Stomach (tissue), 9 donors: ENCODE results near the gene NEDD4L. TPM values are rescaled to one million over a fixed set of nuclear protein-coding genes. Genes with fewer than 3 reads are reported as not detected.

Experiments
- DNase-seq, 2 donors: peaks; one replicate each; pipeline versions ENCODE4 v3.0.0 to v3.0.0-alpha.2; 2013 to 2019
- H3K27ac ChIP-seq, 5 donors: fragments of 200-600 bp in 4 of 5; sonication (generic) in 4 of 5; one replicate each; pipeline ENCODE4 v1.5.1; 2013 to 2019; ENCODE audit warnings: mild to moderate bottlenecking in 1 of 5, moderate library complexity in 1 of 5
- H3K27me3 ChIP-seq, 3 donors: fragments of 200-600 bp; sonication (generic); one replicate each; pipeline ENCODE4 v1.5.1; 2017 to 2019; ENCODE audit warnings: mixed run types in 1 of 3
- H3K36me3 ChIP-seq, 4 donors: fragments of 200-600 bp; sonication (generic); 1 replicate in 3 of 4; 2 replicates in 1 of 4; pipeline ENCODE4 v1.5.1; 2016 to 2019
- H3K4me1 ChIP-seq, 4 donors: fragments of 200-600 bp; sonication (generic); one replicate each; pipeline ENCODE4 v1.5.1; 2016 to 2019
- H3K4me3 ChIP-seq, 4 donors: fragments of 200-600 bp; sonication (generic) in 3 of 4; one replicate each; pipeline ENCODE4 v1.5.1; 2016 to 2019; ENCODE audit warnings: mild to moderate bottlenecking in 1 of 4
- H3K9me3 ChIP-seq, 4 donors: fragments of 200-600 bp; sonication (generic); one replicate each; pipeline ENCODE4 v1.5.1; 2016 to 2019
- EP300 ChIP-seq: sonication (generic); formaldehyde crosslinking; IDR thresholded peaks from one replicate; pipeline ENCODE4 v1.6.1; 2017; ENCODE audit warnings: antibody characterized with exemption
- POLR2A ChIP-seq, 4 donors: fragments of 450-650 bp; IDR thresholded peaks; one replicate each; pipeline ENCODE4 v1.6.1; 2016; ENCODE audit warnings: antibody characterized with exemption in 4 of 4, control low read depth in 2 of 4, mild to moderate bottlenecking in 1 of 4, moderate library complexity in 1 of 4
- POLR2AphosphoS5 ChIP-seq, 3 donors: sonication (generic); formaldehyde crosslinking; IDR thresholded peaks; one replicate each; pipeline ENCODE4 v1.6.1; 2016; ENCODE audit warnings: antibody characterized with exemption in 3 of 3
- WGBS, 5 donors: extraction: QIAGEN DNeasy Blood & Tissue Kit in 3 of 5; methylation state at CpG; one replicate each; pipeline versions ENCODE4 v1.1.5 to v1.1.7; 2013 to 2018; 5-methylcytosine and 5-hydroxymethylcytosine counted together
- intact Hi-C: fragments of 100-400 bp; cut with DNase I; formaldehyde crosslinking; loops from one replicate; pipeline ENCODE4 v1.15.1; 2023; ENCODE audit warnings: low total_unique reads
- polyA plus RNA-seq, 3 donors: library from polyadenylated mRNA; stranded (reverse); fragments of 200-250 nt; gene quantifications; one replicate each; pipeline ENCODE4 v1.2.3, GENCODE V29; 2013
- total RNA-seq, 5 donors: library from RNA; depleted of rRNA; stranded (reverse); fragments of >200 nt; gene quantifications; one replicate each; pipeline versions ENCODE4 v1.1.0 to v1.2.3, GENCODE V29; 2014 to 2016
- TF ChIP-seq, protein P1 (sequence below), 7 experiments: fragments of 450-650 bp in 4 of 7; fragments of 200-600 bp in 3 of 7; sonication (generic) in 3 of 7; IDR thresholded peaks; one replicate each; pipeline ENCODE4 v1.5.1; 2016 to 2019; ENCODE audit warnings: antibody characterized with exemption in 7 of 7, control low read depth in 2 of 7, mild to moderate bottlenecking in 1 of 7
- donor health status: healthy with polysubstance abuse.
- donor health status: Bipolar disorder and iron deficiency.
- donor health status: healthy.

The NEDD4L gene
- total and polyA plus RNA-seq, 8 donors = 46.1 to 315 (median 129) TPM

GRCh38 chr18:58247363-58247834 is 203.4 kb downstream of the NEDD4L start:
- H3K27ac ChIP-seq = peak overlapping the region; percentile 70 to 78 (median 75)
- no peaks in the 10 kb centered on the region for H3K9me3 ChIP-seq
- H3K36me3 ChIP-seq = peaks cover 0 to 11% (median 0%) of the 10 kb centered on the region in 4 donors
- peaks cover 19 to 59% (median 29%) of the 10 kb centered on the region in 4 donors for H3K4me1 ChIP-seq
- 19 to 35% (median 23%) methylated on average over 20 of the region's 20 CpGs for WGBS, 5 donors
- H3K27me3 ChIP-seq = no peaks in the 10 kb centered on the region
- DNase-seq = peak in 1 of 2 donors; percentile 79
- TF ChIP-seq EP300 (no peak), POLR2A (IDR thresholded peaks at IDR 0.05) (no peak), POLR2AphosphoS5 (IDR thresholded peaks at IDR 0.05) (peak in 2 of 3 donors; percentile 22 to 46)
- TF ChIP-seq, protein P1, sequence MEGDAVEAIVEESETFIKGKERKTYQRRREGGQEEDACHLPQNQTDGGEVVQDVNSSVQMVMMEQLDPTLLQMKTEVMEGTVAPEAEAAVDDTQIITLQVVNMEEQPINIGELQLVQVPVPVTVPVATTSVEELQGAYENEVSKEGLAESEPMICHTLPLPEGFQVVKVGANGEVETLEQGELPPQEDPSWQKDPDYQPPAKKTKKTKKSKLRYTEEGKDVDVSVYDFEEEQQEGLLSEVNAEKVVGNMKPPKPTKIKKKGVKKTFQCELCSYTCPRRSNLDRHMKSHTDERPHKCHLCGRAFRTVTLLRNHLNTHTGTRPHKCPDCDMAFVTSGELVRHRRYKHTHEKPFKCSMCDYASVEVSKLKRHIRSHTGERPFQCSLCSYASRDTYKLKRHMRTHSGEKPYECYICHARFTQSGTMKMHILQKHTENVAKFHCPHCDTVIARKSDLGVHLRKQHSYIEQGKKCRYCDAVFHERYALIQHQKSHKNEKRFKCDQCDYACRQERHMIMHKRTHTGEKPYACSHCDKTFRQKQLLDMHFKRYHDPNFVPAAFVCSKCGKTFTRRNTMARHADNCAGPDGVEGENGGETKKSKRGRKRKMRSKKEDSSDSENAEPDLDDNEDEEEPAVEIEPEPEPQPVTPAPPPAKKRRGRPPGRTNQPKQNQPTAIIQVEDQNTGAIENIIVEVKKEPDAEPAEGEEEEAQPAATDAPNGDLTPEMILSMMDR (IDR thresholded peaks at IDR 0.05) = no peak
- peak overlapping the region; percentile 19 to 25 (median 22) for H3K4me3 ChIP-seq
- intact Hi-C loops = no loop called here

- no peaks in the 10 kb centered on the region for H3K9me3 ChIP-seq
- TF ChIP-seq POLR2AphosphoS5 (IDR thresholded peaks at IDR 0.05) (no peak), EP300 (no peak), POLR2A (IDR thresholded peaks at IDR 0.05) (no peak)
- TF ChIP-seq, protein P1 (IDR thresholded peaks at IDR 0.05) = no peak
- no peak overlapping the region for H3K4me3 ChIP-seq
- no peaks in the 10 kb centered on the region for H3K27me3 ChIP-seq
- intact Hi-C loops = no loop called here
- 62 to 97% (median 83%) methylated on average over 1 of the region's 1 CpG for WGBS, 5 donors
- peaks cover 11 to 66% (median 28%) of the 10 kb centered on the region in 4 donors for H3K4me1 ChIP-seq
- H3K27ac ChIP-seq = peak overlapping the region in 1 of 5 donors; percentile 4
- no peak for DNase-seq
- H3K36me3 ChIP-seq = peaks cover 0 to 11% (median 0%) of the 10 kb centered on the region in 4 donors
These were observed 205.7 kb downstream of the NEDD4L start for GRCh38 chr18:58249712-58250111.

- H3K36me3 ChIP-seq = peaks cover 0 to 23% (median 14%) of the 10 kb centered on the region in 4 donors
- no peaks in the 10 kb centered on the region for H3K9me3 ChIP-seq
- intact Hi-C loops = no loop called here
- DNase-seq = no peak
- no peak overlapping the region for H3K4me3 ChIP-seq
- H3K27ac ChIP-seq = peak overlapping the region in 1 of 5 donors; percentile 7
- TF ChIP-seq EP300 (no peak), POLR2AphosphoS5 (IDR thresholded peaks at IDR 0.05) (no peak), POLR2A (IDR thresholded peaks at IDR 0.05) (no peak)
- TF ChIP-seq, protein P1 (IDR thresholded peaks at IDR 0.05) = no peak
- 74 to 91% (median 88%) methylated on average over 2 of the region's 2 CpGs for WGBS, 5 donors
- no peaks in the 10 kb centered on the region for H3K27me3 ChIP-seq
- peaks cover 13 to 64% (median 27%) of the 10 kb centered on the region in 4 donors for H3K4me1 ChIP-seq
These were observed 207.4 kb downstream of the NEDD4L start for GRCh38 chr18:58251416-58251815.

GRCh38 chr18:58252166-58252565 is 208.1 kb downstream of the NEDD4L start:
- Histone ChIP-seq H3K4me1 (peaks cover 10 to 58% (median 23%) of the 10 kb centered on the region in 4 donors), H3K27ac (peak overlapping the region in 1 of 5 donors; percentile 7), H3K9me3 (no peaks in the 10 kb centered on the region), H3K27me3 (no peaks in the 10 kb centered on the region), H3K36me3 (peaks cover 0 to 25% (median 18%) of the 10 kb centered on the region in 4 donors), H3K4me3 (no peak overlapping the region)
- TF ChIP-seq POLR2A (IDR thresholded peaks at IDR 0.05) (no peak), EP300 (no peak), POLR2AphosphoS5 (IDR thresholded peaks at IDR 0.05) (no peak)
- TF ChIP-seq, protein P1 (IDR thresholded peaks at IDR 0.05) = no peak
- 49 to 63% (median 54%) methylated on average over 6 of the region's 6 CpGs for WGBS, 5 donors
- intact Hi-C loops = no loop called here
- no peak for DNase-seq
